GM12873 (cell line): ENCODE measurements around the gene TEDC1.
A peak's percentile ranks its signal among the peaks of the same experiment; 100 is the strongest.

Source experiments
- TF ChIP-seq, protein P1 (sequence below): IDR thresholded peaks from 2 replicates; pipeline ENCODE4 v1.5.1; 2012; ENCODE audit warnings: low read depth, mild to moderate bottlenecking, moderate library complexity, low read length, control low read depth; ENCODE audit not compliant: insufficient read depth; ENCODE audit errors: missing control alignments

TEDC1 gene

DNA sequence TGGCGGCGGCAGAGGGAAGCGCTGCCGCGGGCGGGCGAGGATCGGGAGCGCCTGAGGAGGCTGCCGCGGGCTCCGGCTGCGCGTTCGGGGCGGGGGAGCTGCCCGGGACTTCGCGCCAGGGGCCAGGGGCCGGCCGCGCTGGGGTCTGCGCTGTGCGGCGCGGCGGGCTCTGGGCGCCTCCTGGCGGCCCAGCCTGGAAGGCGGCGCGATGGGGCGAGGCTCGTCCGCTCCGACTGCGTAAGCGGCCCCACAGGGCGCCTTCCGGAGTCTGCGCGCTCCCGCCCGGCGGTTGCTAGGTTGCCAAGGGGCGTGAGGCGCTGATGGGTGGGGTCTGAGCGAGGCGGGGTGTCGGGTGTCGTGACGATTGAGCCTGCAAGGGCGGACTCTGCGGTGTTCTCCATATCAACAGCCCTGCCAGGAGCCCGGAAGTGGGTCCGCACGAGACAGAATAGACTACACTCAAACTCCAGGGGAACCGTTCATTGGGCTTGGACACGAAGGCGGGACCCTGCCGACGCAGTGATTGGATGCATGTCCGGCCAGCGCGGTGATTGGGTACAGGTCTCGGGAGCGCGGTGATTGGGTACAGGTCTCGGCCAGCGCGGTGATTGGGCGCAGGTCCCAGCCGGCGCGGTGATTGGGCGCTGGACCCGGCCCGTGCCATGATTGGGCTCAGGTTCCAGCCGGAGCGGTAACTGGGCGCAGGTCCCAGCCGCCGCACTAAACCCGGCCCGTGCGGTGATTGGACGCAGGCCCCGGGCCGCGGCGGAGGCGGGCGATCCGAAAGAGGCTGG is at the start of gene TEDC1:
Gene TEDC1, plus strand, starts transcription at position 675 of the 794 bp plus-strand sequence. CDS start 130 bp downstream, outside the sequence.
- TF ChIP-seq, protein P1, sequence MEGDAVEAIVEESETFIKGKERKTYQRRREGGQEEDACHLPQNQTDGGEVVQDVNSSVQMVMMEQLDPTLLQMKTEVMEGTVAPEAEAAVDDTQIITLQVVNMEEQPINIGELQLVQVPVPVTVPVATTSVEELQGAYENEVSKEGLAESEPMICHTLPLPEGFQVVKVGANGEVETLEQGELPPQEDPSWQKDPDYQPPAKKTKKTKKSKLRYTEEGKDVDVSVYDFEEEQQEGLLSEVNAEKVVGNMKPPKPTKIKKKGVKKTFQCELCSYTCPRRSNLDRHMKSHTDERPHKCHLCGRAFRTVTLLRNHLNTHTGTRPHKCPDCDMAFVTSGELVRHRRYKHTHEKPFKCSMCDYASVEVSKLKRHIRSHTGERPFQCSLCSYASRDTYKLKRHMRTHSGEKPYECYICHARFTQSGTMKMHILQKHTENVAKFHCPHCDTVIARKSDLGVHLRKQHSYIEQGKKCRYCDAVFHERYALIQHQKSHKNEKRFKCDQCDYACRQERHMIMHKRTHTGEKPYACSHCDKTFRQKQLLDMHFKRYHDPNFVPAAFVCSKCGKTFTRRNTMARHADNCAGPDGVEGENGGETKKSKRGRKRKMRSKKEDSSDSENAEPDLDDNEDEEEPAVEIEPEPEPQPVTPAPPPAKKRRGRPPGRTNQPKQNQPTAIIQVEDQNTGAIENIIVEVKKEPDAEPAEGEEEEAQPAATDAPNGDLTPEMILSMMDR = peak; percentile 76

DNA sequence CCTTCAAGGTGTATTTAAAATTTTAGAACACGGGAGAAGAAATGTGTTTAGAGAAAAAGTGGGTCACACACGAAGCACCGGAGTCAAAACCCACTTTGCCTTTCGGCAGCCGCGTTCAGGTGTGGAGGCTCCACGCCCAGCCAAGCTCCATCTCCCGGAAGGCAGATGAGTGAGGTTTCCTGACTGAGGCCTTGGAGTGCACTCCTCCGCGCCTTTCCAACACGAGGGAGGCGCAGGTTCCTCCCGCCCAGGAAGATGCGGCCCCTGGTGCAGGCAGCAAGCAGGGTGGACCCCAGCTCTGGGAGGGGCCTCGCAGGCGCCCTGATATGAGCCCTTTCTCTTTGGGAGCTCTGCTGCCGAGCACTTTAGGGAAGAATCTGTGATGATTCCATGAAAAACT is 48.9 kb upstream of the TEDC1 start:
- TF ChIP-seq, protein P1 = no peak

DNA sequence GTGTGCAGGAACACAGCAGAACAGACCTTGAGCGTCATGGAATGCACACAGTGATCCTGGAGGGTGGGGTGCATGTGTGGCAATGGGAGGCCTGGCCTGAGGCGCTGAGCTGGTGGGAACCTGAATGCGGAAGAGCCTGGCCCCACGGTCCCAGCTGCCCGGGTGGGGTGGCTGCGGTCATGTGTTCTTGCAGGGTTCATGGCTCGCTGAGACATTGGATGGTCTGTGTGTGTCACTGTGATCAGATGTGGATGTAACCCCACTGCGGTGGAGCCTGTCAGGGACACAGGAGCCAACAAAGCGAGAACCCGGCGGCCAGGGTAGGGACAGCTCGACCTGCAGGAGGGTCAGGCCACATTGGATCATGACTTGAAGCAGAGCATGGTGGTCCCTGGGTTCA is 48.2 kb upstream of the TEDC1 start:
- TF ChIP-seq, protein P1 = no peak

DNA sequence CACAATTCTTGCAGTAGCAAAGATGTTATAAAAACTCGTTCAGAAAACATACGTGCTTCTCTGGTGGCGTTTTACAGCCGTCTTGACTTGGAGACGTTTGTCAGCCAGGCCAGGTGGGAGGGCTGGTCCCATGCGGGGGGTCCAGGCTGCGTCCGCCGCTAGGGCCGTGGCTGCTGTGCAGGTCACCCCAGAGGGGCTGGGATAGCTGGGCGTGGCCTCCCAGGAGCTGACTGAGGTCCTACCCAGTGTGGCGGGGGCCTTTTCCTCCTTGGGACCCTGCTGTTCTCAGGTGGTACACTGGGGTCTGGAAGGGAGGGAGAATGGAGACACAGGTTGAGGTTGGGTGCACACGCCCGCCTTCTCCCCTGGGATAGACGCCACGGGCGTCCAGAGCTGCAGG is 46.2 kb upstream of the TEDC1 start:
- TF ChIP-seq, protein P1 = no peak

GRCh38 chr14:105445290-105445689 is 45.8 kb upstream of the TEDC1 start:
- TF ChIP-seq, protein P1 = no peak

GRCh38 chr14:105445901-105446845 is 44.9 kb upstream of the TEDC1 start:
- TF ChIP-seq, protein P1 = no peak

DNA sequence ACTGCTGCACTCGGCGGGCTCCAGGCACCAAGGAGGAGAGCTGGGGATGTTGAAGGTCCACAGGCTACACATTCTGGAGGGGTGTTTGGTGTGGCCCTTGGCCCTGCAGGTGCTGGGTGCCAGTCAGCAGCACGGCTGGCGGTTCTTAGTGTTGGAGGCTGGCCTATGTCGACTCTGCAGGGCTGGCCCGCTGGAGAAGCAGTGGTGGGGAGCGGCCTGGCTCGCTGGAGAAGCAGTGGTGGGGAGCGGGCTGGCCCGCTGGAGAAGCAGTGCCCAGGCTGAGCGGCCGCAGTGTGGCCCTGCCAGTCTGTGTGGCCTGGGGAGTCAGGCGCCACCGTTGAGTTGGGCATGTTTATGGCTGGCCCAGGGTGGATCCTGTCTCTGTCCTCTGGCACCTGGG is 44.1 kb upstream of the TEDC1 start:
- TF ChIP-seq, protein P1 = no peak
